NCI-H187 treated with DMSO at 0.1 percent for 48 hours (cell line): Measurements from ENCODE around the gene EXTL2.
"Not testable (repeated sequence)": the region's sequence is repeated elsewhere in the genome, so short reads cannot be mapped to it uniquely, and the experiment has no call there.

Experiments used
- DNase-seq: peaks from one replicate; lab custom pipeline; 2025; lab: John Stamatoyannopoulos, UW

The EXTL2 gene

GRCh38 chr1:100860397-100860991, 34.1 kb downstream of the EXTL2 start:
- no peak for DNase-seq

- DNase-seq = not testable (repeated sequence)
Observed at GRCh38 chr1:100855116-100855515, 39.5 kb downstream of the EXTL2 start.

- DNase-seq = no peak
Observed at GRCh38 chr1:100852976-100853375, 41.7 kb downstream of the EXTL2 start.

GRCh38 chr1:100851726-100852125, 42.9 kb downstream of the EXTL2 start:
- DNase-seq = no peak

- DNase-seq = no peak
Observed at GRCh38 chr1:100847361-100848082, 47.1 kb downstream of the EXTL2 start.

GRCh38 chr1:100843160-100843559, 51.5 kb downstream of the EXTL2 start:
- DNase-seq = not testable (repeated sequence)

- no peak for DNase-seq
Observed at GRCh38 chr1:100835866-100836842, 58.5 kb downstream of the EXTL2 start.

- no peak for DNase-seq
Observed at GRCh38 chr1:100834777-100835660, 59.6 kb downstream of the EXTL2 start.

- no peak for DNase-seq
Observed at GRCh38 chr1:100832694-100833428, 61.8 kb downstream of the EXTL2 start.

- DNase-seq = not testable (repeated sequence)
Observed at GRCh38 chr1:100825666-100826065, 69.0 kb downstream of the EXTL2 start.
